Kasumi-1 (cell line): ENCODE measurements around the gene ZNF581.

Experiments
- DNase-seq, 2 experiments: peaks; one replicate each; lab custom pipeline; 2025; lab: John Stamatoyannopoulos, UW

Gene ZNF581

DNA sequence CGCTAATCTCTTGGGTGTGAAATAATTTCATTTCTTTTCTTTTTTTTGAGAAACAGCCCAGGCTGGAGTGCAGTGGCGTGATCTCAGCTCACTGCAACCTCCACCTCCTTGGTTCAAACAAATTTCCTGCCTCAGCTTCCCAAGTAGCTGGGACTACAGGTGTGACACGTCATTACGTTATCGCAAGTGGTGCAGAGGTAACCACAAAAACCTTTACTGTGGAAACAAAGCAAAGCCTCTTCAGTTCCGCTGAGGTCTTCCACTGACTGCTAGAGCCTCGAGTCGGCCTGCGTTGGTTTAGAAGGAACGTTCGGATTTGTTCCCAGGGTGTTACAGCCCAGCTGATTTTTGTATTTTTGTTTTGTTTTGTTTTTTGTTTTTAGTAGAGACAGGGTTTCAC, 17.1 kb upstream of the ZNF581 start:
- DNase-seq = no peak

DNA sequence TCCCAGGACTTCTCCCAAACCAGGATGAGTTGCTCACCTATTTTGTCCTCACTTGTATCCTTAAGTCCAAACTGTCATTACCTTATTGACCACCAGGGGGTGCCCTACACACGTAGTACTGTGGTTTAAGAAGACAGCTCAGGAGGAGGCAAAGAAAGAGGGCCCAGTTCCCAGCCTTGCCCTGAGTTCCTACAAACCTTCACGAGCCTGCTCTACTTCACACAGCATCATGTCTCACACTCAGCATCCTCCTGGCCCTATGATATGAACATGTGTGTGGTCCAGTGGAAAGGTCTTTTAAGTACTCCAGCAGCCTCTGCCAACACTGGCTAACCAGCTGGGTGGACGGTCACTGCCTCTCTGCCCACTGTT, 11.0 kb upstream of the ZNF581 start:
- DNase-seq = peak; percentile 91 to 93

DNA sequence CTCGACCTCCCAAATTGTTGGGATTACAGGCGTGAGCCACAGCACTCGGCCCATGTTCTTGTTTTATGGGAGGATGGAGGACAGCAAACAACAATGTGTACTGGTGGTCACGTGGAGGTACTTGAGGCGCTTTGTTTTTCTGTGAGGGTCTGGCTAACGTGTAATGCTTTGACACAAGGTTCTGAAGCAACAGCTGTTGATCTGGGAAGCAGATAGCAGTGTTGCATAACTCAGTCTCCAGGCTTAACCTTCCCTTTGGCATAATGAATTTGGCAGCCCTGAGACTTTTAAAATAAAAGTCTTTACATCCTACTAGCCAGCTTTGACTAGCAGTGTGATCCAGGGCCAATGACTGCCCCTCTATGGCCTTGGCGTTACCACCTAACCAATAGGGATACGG, 9.6 kb upstream of the ZNF581 start:
- DNase-seq = no peak

DNA sequence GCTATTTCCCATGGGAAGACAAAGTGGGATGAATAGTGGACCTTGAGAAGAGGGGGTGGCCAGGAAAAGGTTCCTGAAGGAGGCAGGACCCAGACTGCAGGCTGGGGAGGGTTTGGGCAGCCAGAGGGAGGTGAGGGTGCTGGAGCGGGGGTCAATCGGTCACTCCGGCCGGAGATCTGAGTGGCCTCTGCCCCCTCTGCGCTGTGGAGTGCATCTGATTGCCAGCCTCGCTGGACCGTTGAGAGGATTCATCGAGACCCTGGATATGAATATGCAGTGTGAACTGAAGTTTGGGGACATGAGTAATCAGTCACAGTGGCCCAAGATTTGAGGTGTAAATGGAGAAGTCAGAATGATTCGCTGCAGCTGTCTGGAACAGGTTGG, 8.1 kb upstream of the ZNF581 start:
- no peak for DNase-seq

DNA sequence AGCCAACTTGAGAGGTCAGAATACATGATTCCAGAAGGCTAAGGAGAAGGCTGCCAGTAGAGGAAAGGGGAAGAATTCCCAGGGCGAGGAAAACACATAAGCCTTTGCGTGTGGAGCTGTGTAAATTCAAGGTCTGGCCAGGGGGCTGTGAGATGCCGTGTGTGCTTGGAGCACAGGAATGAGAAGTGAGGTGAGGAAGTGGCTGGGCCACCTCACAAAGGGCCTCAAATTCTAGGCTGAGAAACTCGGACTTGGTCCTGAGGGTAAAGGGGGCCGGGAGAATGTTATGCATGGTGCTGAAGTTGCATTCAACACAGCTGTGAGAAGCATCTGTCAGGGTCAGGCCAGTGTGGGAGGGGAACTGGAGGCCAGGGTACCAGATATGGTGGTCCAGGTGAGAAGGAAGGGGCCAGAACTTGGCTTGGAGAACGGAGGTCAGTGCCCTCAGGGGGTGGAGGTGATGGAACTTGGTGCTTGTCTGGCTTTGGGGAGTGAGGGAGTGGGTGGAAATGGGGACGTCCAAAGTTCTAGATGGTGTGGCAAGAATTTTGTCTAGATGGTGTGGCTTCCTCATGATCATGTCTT, 7.5 kb upstream of the ZNF581 start:
- DNase-seq = no peak

DNA sequence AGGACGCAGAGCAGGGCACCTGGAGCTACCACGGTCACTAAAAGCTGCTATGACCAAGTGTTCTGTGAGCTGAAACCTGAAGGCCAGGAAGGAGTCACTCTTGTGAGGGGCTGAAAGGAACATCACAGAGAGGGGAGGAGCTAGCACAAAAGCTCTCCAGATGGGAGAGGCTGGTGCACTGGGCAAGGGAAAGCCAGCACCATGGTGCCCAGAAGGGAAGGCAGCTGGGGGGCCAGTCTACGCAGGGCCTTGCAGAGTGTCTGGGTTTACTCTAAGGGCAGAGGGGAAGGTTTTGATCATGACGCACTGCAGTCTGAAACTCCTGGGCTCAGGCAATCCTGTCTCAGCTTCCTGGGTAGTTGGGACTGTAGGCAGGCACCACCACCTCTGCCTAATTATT, 6.7 kb upstream of the ZNF581 start:
- no peak for DNase-seq

DNA sequence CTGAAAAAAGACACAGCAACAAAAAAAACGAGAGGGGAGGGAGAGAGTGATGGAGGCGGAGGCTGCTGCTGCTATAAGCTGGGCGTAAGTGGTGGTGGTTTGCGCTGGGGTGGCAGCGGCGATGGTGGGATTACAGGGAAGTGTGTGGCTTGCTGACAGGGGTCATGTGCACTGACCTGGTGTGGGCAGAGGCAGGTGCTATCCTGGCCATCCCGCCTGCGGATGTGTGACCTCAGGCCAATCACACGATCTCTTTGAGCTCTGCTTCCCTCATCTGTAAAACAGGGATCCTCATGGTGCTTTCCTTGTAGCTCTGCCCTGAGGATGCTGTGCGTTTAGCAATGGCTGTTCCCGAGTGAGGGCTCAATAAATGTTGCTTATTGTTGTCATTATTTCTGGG, 5.9 kb upstream of the ZNF581 start:
- DNase-seq = no peak

DNA sequence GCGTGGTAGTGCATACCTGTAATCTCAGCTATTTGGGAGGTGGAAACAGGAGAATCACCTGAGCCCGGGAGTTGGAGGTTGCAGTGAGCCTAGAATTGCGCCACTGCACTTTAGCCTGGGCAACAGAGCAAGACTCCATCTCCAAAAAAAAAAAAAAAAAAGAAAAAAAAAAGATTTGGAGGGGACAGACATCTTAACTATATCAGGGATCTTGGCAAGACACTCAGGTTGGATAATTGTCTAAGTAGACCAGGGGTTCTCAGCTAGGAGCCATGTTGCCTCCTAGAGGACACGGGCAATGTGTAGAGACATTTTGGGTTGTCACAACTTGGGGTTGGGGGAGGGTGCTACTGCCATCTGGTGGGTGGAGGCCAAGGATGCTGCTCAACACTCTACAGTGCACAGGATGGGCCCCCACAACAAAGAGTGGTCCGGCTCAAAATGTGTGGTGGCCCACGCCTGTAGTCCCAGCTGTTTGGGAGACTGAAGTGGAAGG, 4.5 kb upstream of the ZNF581 start:
- DNase-seq = peak; percentile 78 to 84

DNA sequence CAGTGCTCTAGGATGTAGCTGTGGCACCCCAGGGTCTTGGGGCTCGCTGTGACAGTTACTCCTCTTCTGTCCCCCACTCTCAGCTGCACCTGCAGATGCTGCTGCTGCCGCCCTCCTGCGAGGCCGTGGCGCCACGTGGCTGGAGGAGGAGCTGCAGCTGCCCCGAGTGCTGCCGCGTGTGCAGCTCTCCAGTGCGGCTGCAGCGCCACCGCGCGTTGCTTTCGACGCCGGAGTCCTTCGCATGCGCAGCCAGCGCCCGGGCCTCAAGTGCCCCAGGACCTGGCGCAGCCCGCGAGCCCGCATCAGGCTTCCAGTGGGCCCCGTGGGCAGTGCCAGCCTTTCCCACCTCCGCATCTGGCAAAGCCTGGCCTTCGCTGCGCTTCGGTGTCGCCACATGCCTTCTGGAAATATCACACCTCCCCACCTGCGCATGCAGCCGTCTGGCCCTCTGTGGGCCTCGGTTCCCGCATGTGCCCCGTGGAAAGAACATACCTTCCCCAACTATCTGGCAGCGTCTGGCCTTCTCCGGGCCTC, 3.3 kb upstream of the ZNF581 start:
- DNase-seq = no peak

DNA sequence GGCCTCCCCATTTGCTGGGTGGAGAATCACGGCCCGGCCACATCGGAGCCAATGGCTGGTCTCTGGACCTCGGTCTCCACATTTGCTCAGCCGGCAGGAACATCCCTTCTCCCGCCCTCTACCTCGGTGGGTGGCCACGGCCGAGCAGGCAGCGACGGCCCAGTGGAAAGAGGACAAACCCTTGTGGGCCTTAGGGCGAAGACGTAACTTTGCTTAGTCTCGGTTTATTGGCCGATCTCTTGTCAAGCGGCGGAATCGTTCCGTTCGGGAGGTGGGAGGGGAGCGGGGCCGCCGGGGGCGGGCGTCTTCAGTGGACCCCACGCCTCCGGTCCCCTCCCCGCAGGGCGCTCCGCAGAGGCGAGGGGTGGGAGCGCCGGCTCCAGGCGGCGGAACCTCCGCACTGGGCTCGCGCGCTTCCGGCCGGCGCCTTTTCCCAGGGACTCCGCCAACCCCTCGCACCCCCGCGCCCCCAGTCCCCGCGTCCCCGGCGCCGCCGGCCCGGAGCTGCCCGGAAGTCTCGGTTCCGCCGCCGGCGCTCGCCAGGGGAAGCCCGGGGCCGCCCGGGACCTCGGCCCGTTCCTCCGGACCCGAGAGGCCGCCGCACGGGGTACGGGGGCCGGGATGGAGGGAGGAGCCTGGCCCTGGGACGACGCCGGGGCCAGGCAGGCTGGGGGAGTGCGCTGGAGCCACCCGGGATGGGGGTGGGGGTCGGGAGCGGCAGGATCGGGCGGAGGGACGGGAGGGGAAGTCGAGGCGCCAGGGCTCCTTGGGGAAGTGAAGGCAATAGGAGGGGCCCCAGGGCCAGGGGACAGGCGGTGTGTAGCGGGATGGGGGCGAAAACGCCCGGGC, 2.6 kb upstream of the ZNF581 start, which contains the start of gene ZNF580:
Gene ZNF580, plus strand, starts transcription at position 426 of the 849 bp plus-strand sequence. CDS start 1,507 bp downstream, outside the sequence.
- DNase-seq = peak; percentile 54 to 55

DNA sequence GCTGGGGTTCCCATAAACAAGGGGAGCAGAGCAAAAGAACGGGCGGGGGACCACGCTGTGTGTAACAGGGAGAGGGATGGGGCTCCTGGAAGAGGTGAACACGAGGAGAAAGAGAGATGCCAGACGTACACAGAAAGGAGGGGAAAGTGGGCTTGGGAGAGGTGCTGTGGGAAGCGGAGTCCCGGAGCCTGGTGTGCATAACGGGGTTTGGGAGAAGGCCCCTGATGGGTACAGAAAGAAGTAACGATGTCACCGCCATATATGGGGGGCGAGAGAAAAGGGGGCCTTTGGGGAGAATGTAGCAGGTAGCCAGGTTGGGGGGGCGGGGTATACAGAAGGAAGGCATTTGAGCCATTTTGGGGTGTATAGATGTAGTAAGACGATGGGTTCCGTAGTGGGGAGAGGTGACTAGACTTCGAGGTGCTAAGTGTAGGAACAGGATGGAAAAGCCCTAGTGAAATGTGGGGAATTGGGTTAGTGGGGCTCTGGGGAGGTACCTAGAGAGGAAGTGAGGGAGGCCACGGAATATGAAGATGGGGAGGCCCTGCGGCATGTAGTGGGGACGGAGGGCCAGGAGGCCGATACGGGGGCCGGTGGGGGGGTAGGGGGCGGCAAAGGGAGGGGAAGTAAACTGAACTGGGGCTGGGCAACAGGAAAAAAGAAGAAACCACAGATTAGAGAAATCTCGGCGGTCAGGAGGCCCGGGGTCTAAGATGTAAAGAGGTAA, 1.9 kb upstream of the ZNF581 start:
- DNase-seq = peak; percentile 40 to 54

DNA sequence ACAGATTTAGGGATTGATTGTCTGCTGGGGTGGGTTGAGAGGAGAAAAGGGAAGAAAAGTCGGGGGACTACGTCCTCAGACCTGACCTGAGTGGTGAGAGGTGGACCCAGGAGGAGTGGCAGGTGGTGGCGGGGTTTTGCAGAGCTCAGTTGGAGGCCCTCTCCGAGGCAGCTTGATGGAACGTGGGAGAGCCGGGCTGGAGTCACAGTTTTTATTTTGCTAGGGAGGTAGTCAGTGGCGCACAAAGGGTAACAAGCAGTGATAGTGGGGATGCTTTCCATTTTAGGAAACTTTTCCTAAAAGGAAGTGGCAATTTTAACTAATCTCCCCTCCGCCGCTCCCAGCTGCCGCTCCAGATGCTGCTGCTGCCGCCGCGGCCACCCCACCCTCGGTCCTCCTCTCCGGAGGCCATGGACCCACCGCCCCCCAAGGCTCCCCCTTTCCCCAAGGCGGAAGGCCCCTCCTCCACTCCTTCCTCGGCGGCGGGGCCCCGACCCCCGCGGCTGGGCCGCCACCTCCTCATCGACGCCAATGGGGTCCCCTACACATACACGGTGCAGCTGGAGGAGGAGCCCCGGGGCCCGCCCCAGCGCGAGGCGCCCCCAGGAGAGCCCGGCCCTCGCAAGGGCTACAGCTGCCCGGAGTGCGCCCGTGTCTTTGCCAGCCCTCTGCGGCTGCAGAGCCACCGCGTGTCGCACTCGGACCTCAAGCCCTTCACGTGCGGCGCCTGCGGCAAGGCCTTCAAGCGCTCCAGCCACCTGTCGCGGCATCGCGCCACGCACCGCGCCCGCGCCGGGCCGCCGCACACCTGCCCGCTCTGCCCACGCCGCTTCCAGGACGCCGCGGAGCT, 1.1 kb upstream of the ZNF581 start:
- DNase-seq = no peak

DNA sequence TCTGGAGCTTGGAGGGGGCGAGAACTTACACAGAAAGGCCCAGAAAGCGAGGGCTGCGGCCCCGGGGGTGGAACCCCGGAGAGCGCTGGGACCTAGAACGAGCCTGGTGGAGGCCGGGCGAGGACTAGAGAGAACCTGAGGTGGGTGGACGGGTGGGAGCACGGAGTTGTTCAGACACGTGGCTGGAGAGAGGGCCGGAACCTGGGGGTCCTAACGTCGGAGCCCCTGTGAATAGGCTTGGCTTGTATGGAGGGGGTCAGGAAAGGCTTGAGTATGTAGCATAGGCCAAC, 383 bp downstream of the ZNF581 start:
- DNase-seq = no peak

DNA sequence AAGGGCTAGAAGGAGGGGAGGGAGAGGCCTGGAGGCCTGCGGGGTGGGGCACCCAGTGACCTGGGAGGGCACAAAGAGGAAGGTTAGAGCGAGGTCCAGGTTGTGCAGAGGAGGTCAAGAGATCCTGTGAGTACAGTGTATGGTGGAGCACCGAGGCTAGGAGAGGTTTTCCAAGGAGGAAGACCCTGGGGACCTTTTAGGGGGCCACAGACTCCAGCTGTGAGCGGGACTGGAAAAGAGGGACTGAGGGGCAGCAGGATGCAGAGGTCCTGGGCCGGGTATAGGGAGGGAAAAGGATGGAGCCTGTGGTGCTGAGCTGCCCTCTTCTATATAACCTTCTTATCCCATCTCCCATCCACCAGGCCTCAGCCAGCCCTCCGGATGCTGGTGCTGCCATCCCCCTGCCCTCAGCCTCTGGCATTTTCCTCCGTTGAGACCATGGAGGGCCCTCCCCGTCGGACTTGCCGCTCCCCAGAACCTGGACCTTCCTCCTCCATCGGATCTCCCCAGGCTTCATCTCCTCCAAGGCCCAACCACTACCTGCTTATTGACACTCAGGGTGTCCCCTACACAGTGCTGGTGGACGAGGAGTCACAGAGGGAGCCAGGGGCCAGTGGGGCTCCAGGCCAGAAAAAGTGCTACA, 863 bp downstream of the ZNF581 start:
- no peak for DNase-seq

DNA sequence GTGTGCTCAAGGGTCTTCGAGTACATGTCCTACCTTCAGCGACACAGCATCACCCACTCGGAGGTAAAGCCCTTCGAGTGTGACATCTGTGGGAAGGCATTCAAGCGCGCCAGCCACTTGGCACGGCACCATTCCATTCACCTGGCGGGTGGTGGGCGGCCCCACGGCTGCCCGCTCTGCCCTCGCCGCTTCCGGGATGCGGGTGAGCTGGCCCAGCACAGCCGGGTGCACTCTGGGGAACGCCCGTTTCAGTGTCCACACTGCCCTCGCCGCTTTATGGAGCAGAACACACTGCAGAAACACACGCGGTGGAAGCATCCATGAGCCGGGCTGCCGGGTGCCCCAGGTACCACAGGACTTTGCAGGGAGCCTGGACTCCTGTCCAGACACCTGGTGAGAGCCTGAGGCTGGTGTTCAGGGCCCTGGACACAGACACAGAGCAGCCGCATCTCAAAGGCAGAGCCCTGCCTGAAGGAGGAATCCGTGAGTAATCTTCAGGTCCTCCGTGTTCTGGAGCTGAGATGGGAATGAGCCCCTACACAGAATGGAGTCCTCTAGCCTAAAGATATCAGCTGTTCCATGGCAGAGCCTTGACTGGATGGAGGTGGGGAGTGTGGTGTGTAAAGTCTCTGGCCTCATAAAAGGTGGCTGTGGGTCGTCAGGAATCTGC, 1.5 kb downstream of the ZNF581 start:
- no peak for DNase-seq

DNA sequence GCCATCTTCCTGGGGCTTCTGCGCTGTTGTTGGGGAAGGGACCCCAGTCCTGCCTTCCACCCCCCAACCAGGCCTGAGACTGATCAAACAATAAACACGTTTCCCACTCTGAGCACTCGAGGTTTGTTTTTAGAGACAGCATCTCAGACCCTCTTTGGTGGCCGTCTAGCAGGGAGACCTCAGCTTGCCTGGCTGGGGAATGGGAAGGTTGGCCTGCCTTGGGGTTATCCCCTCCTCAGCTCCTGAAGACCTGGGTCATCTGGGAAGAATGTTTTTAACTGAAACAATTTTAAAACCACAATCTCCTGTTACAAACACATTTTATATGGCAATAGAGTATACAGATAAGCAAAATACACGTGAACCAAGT, 2.0 kb downstream of the ZNF581 start:
- DNase-seq = no peak

DNA sequence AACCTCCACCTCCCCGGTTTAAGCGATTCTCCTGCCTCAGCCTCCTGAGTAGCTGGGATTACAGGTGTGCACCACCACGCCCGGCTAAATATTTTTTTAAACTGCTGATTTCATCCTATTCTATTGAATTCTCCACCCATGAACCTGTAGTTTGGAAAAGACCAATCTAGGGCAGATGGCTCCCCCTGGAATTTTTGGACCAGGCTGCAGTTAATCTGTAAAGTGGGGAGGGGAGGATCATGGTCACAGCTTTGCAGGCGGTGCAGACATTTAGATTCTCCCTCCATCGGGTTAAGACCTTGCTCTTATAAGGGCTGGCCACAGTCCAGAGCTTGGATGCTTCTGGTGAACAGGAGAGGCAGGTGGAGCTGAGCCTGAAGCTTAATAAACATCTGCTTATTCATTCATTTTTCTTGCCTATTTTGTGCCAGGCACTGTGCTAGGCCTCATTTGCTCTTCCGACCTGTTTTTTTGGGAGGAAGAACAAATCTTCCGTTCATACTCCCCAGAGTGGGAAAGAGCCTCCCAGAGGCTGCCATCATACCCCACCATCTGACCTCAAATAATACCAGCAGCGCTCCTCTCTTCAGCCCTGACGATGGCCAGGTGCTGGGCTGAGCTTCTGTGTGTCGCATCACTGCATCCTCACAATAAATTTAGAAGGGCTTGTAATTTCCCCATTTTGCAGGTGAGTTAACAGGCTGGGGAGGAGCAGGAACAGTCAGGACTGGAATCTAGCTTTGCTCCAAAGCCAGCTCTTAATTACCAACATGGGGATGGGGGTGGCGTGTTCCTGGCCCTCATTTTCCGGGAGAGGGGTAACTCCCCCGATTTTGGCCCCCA, 3.7 kb downstream of the ZNF581 start:
- no peak for DNase-seq

DNA sequence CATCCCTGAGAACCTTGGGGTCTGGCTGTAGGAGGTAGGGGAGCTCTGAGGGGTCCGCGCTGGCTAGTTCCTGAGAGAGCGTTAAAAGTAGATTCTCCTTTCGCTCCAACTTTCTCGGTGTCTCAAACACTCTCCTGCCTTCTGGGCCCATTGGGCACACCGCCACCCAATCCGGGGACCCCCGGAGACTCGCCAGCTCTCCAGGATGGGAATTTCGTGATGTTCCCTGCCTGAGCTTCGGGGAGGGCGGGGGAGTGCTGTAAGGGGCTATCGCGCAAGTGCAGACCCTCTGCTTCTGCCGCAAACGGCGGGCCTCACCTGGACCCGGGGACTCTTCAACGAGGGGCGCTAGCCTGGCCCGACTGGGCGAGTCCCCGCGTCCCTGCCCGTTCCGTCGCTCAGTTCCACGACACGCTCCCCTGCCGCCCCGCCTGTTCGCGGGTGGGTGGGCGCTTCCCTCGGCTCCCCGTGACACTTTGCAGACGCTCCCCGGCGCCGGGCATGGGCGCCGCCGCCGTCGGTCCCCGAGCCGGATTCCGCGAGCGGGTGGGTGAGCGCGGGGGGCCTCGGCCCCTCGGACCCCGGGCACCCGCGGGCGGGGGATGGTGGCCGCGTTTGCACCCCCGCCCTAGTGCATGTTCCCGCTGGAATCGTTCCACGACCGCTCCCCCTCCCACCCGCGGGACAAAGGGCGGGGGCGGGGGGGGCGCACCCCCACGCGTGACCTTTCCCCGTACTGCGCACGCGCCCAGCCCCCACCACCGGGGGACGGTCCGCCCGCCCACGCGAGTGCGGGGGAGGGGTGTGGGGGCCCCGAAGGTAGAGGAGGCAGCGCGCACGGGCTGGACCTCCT, 4.5 kb downstream of the ZNF581 start, which contains the start of gene CCDC106:
Gene CCDC106, plus strand, starts transcription at position 481 of the 853 bp plus-strand sequence. CDS start 835 bp downstream, outside the sequence.
- peak; percentile 68 to 75 for DNase-seq
